Gastrocnemius medialis (tissue), 4 donors: Measurements from ENCODE around the gene FAM177B.

ENCODE experiments used
- POLR2A ChIP-seq, 2 donors: fragments of 450-650 bp; IDR thresholded peaks; one replicate each; pipeline ENCODE4 v1.6.1; 2017; ENCODE audit warnings: antibody characterized with exemption in 2 of 2, mild to moderate bottlenecking in 2 of 2, moderate library complexity in 2 of 2
- TF ChIP-seq, protein P1 (sequence below), 5 experiments: fragments of 450-650 bp in 3 of 5; fragments of 200-600 bp in 2 of 5; sonication (generic) in 2 of 5; IDR thresholded peaks in 4 of 5; conservative IDR thresholded peaks in 1 of 5; 1 replicate in 4 of 5; 2 replicates in 1 of 5; pipeline ENCODE4 v1.5.1; 2016 to 2019; ENCODE audit warnings: antibody characterized with exemption in 5 of 5, mild to moderate bottlenecking in 3 of 5, moderate library complexity in 3 of 5

DNA sequence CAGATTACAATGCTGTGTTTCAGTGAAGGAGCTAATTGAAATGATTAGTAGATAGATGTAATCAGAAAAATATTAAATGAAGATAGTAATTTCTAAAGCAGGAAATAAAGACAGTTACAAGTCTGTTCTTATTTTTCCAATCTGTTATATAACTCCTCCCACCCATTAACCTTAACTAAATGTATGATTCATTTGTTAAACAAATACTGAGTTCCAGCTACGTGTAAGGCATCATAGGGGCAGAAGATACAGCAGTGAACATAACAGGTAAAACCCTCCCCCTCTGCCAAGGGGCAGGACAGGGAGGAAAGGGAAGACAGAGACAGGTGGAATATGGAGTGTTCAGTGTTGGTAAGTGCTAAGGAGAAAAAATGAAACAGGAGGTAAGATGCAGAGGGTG lies at the start of gene FAM177B:
- no peak for TF ChIP-seq POLR2A (IDR thresholded peaks at IDR 0.05)
- TF ChIP-seq, protein P1, sequence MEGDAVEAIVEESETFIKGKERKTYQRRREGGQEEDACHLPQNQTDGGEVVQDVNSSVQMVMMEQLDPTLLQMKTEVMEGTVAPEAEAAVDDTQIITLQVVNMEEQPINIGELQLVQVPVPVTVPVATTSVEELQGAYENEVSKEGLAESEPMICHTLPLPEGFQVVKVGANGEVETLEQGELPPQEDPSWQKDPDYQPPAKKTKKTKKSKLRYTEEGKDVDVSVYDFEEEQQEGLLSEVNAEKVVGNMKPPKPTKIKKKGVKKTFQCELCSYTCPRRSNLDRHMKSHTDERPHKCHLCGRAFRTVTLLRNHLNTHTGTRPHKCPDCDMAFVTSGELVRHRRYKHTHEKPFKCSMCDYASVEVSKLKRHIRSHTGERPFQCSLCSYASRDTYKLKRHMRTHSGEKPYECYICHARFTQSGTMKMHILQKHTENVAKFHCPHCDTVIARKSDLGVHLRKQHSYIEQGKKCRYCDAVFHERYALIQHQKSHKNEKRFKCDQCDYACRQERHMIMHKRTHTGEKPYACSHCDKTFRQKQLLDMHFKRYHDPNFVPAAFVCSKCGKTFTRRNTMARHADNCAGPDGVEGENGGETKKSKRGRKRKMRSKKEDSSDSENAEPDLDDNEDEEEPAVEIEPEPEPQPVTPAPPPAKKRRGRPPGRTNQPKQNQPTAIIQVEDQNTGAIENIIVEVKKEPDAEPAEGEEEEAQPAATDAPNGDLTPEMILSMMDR (IDR thresholded peaks at IDR 0.05 in 4 of 5, conservative IDR thresholded peaks at IDR 0.05 in 1 of 5) = no peak
